HG02571 (cell line): ENCODE data around the gene GRPR.
"Not testable (repeated sequence)": the region's sequence is repeated elsewhere in the genome, so short reads cannot be mapped to it uniquely, and the experiment has no call there.

Experiments used
- ATAC-seq: cut with Tn5 transposase; IDR thresholded peaks from one replicate; pipeline ENCODE4 v1.9.1; 2021; ENCODE audit warnings: mild to moderate bottlenecking, moderate library complexity; ENCODE audit not compliant: unreplicated experiment

Gene GRPR

DNA sequence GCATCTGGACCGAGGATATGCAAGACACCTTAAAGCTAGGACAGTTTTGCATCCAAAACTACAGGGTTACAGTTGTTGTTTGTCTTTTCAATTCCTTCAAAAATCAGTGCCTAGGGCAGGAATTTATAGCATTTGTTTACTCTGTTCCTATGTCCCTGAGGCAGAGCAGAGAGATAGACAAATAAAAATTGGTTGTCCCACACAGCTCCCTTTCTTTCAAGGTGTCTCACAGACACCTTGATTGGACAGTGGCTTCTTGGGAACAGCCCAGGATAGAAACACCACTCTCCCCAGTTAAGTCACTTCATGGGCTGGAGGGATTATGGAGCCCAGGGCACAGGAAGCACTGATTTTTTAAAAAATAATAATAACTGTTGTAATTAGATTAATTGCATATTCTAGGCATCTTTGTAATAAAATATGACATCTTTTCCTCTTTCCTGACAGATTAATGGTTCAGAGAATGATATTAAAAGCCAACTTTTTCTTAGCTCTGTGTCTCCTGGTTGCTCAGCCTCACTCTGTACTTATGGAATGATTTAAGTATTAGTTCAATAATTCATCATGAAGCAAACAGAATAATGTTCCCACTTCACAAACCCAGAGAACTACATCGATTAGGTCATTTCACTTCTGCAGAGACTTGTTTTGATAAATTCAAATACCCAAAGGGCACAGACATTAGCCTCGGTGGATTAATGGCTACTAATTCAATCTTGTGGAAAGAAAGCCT, 52.1 kb downstream of the GRPR start:
- no peak for ATAC-seq

DNA sequence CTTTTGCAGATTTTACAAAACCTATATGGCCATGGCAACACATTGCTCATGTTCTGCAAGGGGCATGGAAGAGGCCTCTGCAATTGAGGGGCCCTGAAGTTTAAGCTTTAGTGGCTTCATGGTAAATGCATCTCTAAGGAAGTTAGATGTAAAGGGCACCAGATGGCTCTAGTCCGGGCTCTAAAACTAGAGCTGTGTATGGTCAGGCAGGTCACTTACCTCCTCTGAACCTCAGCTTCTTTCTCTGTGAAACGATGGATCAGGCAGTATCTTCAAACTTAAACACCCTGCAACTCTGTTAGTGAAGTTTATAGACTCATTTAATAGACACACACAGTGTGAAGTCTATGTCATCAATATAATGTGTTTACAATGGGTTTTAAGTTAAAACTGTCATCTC, 53.9 kb downstream of the GRPR start:
- no peak for ATAC-seq

DNA sequence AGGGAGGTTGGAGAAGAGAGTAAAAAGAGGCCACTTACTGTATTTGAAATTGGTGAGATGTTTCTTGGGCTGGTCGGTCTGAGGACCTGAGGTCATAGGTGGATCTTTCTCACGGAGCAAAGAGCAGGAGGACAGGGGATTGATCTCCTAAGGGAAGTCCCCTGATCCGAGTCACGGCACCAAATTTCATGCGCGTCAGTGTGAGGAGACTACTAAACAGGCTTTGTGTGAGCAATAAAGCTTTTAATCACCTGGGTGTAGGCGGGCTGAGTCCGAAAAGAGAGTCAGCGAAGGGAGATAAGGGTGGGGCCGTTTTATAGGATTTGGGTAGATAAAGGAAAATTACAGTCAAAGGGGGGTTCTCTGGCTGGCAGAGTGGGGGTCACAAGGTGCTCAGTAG, 60.5 kb downstream of the GRPR start:
- ATAC-seq: not testable (repeated sequence)

DNA sequence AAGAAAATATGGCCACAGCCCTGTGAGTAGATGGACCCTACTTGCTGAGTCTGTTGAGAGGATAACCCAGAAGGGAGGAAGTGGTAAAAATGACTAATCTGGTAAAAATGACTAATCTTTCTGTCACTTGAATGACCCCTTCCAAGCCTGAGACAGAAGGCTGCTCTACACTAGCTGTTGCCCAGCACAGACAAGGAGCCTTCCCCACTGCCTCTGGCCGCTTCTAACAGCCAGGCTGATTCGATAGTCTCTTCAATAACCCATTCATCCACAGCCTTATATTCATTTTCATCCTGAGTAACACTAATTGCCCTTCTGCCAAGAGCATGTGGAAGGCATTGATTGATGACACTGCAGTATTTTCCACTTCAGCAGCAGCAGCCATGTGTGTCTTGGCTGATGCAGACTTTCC, 62.4 kb downstream of the GRPR start:
- ATAC-seq: peak; percentile 90

DNA sequence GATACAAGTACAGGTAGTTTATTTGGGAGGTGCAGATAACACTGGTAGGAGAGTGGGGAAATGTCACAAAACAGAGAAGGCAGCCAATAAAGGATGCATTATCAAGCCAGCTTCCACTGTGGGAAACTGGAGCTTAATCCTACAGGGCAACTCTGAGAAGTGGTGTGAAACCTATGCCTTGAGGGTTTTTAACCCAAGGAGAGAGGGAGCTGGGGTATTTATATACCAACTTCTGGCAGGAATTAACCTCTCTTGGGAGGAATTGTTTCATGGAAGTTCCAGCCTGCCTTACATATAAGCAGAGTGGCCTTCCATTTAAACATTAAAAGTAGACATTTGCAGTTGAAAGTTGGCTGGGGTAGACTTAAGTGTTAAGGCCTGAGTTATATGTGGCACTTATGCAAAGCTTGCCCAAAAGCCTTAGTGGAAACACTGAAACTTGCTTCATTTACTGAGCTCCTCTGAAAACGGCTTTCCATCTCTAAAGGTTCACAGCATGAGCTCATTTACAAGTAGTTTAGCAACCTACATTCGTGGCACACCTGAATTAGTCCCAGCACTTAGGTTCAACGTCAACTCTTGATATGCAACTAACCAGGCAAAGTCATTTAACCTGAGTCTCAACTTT, 63.1 kb downstream of the GRPR start:
- no peak for ATAC-seq

DNA sequence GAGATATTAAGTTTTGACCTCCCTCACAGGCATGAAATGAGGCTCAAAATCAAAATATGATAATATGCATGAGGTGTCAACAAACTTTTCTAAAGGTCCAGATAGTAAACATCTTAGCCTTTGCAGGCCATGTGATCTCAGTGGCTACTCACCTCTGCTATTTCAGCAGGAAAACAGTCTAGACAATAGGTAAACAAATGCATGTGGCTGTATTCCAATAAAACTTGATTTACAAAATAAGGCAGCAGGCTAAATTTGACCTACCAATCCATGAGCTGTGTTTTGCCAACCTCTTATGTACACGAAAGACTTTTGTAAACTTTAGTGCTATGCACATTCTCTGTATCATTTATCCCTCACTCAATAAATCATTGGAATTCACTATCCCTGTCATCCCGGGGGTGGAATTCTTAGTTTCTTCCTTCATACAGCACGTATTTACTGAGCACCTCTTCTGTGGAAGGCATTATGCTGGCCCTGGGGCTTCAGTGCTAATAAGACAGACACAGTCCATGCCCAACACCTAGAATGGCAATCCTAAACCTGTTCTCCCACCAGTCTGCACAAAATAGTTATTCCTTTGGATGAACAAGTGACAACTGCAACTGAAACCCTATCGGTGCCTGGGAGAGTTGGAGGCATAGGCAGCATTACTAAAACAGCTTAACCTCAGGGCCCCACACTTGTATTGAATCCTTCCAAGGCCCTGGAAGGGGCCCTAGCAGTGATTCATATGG, 63.8 kb downstream of the GRPR start:
- no peak for ATAC-seq

DNA sequence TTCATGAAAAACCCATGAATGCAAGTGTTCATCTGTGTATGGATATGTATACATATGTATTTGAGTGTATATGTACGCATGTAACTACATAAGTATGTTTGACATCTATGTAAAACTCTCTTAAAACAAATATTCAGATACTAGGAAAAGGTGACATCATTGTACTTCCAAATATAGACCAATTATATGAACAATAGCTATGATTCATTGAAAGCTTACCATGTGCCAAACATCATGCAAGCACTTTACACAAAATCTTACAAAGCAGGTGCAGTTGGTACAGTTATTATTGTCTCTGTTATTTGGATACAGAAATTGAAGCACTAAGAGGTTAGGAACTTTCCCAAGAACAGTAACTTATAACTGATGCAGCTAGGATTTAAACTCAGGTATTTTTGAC, 65.3 kb downstream of the GRPR start:
- ATAC-seq: no peak

DNA sequence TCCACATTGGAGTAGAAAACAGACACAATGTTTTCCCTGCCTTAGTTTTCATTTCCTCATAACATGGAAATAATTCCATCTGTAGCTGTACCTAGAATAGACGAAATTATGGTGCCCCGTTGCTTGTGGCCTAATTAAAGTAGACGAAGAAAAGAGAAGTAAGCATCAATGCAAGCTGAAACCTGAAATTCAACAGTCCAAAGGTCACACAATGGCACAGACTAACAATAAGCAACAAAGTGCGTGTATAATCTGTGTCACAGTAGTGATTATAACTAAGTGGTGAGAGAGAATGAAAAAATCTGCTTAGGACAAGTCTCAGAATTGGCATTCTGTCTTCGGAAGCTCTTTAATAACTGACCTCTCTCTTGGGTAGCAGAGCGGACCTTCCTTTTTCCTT, 68.2 kb downstream of the GRPR start:
- ATAC-seq: no peak

DNA sequence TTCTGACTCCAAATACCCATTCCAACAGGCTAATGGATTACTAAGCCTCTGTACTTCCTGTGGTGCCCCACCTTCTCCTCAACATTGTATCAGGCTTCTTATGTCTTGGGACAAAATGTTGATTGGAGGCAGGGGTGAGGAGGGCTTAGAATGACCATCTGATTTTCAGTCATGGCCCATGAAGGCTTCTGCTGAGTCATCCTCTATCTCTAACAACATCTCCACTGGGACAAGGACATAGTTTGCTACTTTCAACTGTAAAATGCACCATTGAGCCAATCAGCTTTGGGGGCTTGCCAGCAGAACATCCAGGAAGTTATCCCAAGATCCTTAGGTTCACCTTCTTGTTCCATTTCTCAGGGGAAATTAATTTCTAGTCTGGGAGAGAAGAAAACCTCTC, 73.5 kb downstream of the GRPR start:
- ATAC-seq: no peak

DNA sequence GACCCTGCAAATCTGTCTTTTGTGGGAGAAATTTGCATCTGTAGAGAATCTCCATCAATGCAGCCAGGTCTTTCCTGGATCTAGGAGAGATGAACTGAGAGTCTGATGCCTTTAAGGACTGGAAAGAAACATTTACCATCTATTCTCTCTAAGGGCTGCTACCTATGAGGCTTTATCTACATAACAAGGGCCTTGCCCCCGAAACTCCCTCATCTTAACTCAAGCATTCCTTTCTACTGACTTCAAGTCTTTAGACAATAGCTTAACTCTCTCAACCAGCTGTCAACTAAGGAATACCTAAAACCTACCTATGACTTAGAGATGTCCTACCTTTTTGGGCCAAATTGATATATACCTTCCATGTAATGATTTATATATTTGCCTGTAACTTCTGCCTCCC, 76.0 kb downstream of the GRPR start:
- no peak for ATAC-seq

DNA sequence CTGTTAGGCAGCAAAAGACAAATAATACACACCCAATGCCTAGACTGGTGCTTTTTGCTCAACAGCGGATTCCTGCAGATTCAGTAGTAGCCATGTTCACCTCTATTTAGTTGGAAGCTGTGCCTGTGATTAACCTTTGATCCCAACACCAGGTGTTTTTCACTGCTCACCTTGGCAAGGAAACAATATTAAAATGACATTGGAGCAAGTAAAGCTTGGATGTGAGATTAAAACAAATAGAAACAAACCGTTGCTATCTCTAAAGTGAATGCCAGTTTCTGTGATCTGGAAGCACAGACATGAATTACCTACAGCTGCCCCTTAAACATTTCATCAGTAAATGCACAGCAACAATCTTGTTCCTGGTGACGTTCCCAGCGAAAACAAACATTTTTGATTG, 79.6 kb downstream of the GRPR start:
- ATAC-seq: no peak
